OCI-LY3 (cell line): Measurements from ENCODE around the gene CYGB.
"Not testable (repeated sequence)": the region's sequence is repeated elsewhere in the genome, so short reads cannot be mapped to it uniquely, and the experiment has no call there.

Source experiments
- H2AFZ ChIP-seq: fragments of 200-600, 300-600 bp; shearing (Covaris generic); 2 replicates; pipeline ENCODE4 v1.6.0; 2014; ENCODE audit warnings: antibody characterized with exemption, low read depth, low read length
- H3K27ac ChIP-seq: fragments of 200-600, 300-600 bp; sonication (generic); 2 replicates; pipeline ENCODE4 v1.5.1; 2014; ENCODE audit warnings: mild to moderate bottlenecking, low read length, moderate library complexity, mixed read lengths
- H3K27me3 ChIP-seq: fragments of 200-600, 300-600 bp; sonication (generic); 2 replicates; pipeline ENCODE4 v1.6.1; 2014; ENCODE audit warnings: low read depth, low read length, mixed read lengths
- H3K36me3 ChIP-seq: fragments of 200-600, 300-600 bp; sonication (generic); replicated peaks from 2 replicates; pipeline ENCODE3; 2014; ENCODE audit warnings: low read depth, low read length, mixed read lengths
- H3K4me1 ChIP-seq: fragments of 300-600, 200-600 bp; sonication (generic); 2 replicates; pipeline ENCODE4 v1.6.1; 2014; ENCODE audit warnings: low read length, mixed read lengths
- H3K4me2 ChIP-seq: fragments of 200-600, 300-600 bp; sonication (generic); 2 replicates; pipeline ENCODE4 v1.6.1; 2014; ENCODE audit warnings: low read length, mixed read lengths
- H3K4me3 ChIP-seq: fragments of 300-600, 200-600 bp; sonication (generic); 2 replicates; pipeline ENCODE4 v1.5.1; 2014; ENCODE audit warnings: antibody characterized with exemption, mild to moderate bottlenecking, low read length, moderate library complexity
- H3K79me2 ChIP-seq: fragments of 300-600, 200-600 bp; shearing (Covaris generic); 2 replicates; pipeline ENCODE4 v1.6.1; 2014; ENCODE audit warnings: mild to moderate bottlenecking, low read length, mixed read lengths
- H3K9ac ChIP-seq: fragments of 300-600, 200-600 bp; shearing (Covaris generic); 2 replicates; pipeline ENCODE4 v1.6.0; 2014; ENCODE audit warnings: mild to moderate bottlenecking, low read length, moderate library complexity
- H3K9me3 ChIP-seq: fragments of 200-600, 300-600 bp; shearing (Covaris generic); 2 replicates; pipeline ENCODE4 v1.6.1; 2014; ENCODE audit warnings: low read length, mixed read lengths; ENCODE audit not compliant: insufficient read depth
- H4K20me1 ChIP-seq: fragments of 200-600, 300-600 bp; sonication (generic); 2 replicates; pipeline ENCODE4 v1.6.1; 2016; ENCODE audit warnings: low read length, mixed read lengths; ENCODE audit not compliant: insufficient read depth
- CTCF ChIP-seq: fragments of 200-600, 300-600 bp; sonication (generic); IDR thresholded peaks from 2 replicates; pipeline ENCODE4 v1.5.1; 2014; ENCODE audit warnings: antibody characterized with exemption, low read length, low read depth
- EZH2phosphoT487 ChIP-seq: fragments of 200-600 bp; shearing (Covaris generic); IDR thresholded peaks from 2 replicates; pipeline ENCODE4 v1.6.1; 2018; ENCODE audit warnings: antibody characterized with exemption, mixed run types, low read depth

Gene CYGB

GRCh38 chr17:76519048-76519966 lies 18.2 kb downstream of the CYGB start:
- H3K27ac ChIP-seq = no peak overlapping the region
- no peaks in the 10 kb centered on the region for H3K9me3 ChIP-seq
- H3K4me2 ChIP-seq = no peak overlapping the region
- H3K9ac ChIP-seq = no peak overlapping the region
- H2AFZ ChIP-seq = no peak overlapping the region
- no peak for TF ChIP-seq CTCF
- no peaks in the 10 kb centered on the region for H4K20me1 ChIP-seq
- H3K27me3 ChIP-seq = peaks cover 23% of the 10 kb centered on the region
- H3K4me3 ChIP-seq = no peak overlapping the region
- H3K36me3 ChIP-seq = no peaks in the 10 kb centered on the region
- no peaks in the 10 kb centered on the region for H3K79me2 ChIP-seq
- peaks cover 11% of the 10 kb centered on the region for H3K4me1 ChIP-seq

GRCh38 chr17:76517638-76518038 lies 19.9 kb downstream of the CYGB start:
- no peak for TF ChIP-seq EZH2phosphoT487
- H3K4me3 ChIP-seq = no peak overlapping the region
- H3K27ac ChIP-seq = no peak overlapping the region
- no peak overlapping the region for H3K4me2 ChIP-seq
- H3K9ac ChIP-seq = no peak overlapping the region
- peaks cover 23% of the 10 kb centered on the region for H3K27me3 ChIP-seq
- no peak overlapping the region for H2AFZ ChIP-seq
- H3K9me3 ChIP-seq = no peaks in the 10 kb centered on the region
- no peaks in the 10 kb centered on the region for H3K36me3 ChIP-seq
- peaks cover 8% of the 10 kb centered on the region for H3K4me1 ChIP-seq
- no peaks in the 10 kb centered on the region for H4K20me1 ChIP-seq
- no peaks in the 10 kb centered on the region for H3K79me2 ChIP-seq

GRCh38 chr17:76515274-76515949 lies 22.1 kb downstream of the CYGB start:
- no peak for TF ChIP-seq EZH2phosphoT487
- TF ChIP-seq CTCF = no peak
- H4K20me1 ChIP-seq = no peaks in the 10 kb centered on the region
- H3K27me3 ChIP-seq = peaks cover 12% of the 10 kb centered on the region
- peaks cover 11% of the 10 kb centered on the region for H3K4me1 ChIP-seq
- no peaks in the 10 kb centered on the region for H3K36me3 ChIP-seq
- H2AFZ ChIP-seq = peak overlapping the region; percentile 97
- peak overlapping the region; percentile 58 for H3K4me3 ChIP-seq
- no peaks in the 10 kb centered on the region for H3K9me3 ChIP-seq
- H3K27ac ChIP-seq = no peak overlapping the region
- H3K4me2 ChIP-seq = peak overlapping the region; percentile 72
- peak overlapping the region; percentile 20; the same call in 1 of the 2 replicates for H3K9ac ChIP-seq
- H3K79me2 ChIP-seq = no peaks in the 10 kb centered on the region

GRCh38 chr17:76514355-76514754 lies 23.2 kb downstream of the CYGB start:
- not testable (repeated sequence) for H3K4me2 ChIP-seq, H2AFZ ChIP-seq, H3K9ac ChIP-seq, H3K9me3 ChIP-seq, H3K36me3 ChIP-seq, H3K27ac ChIP-seq, H4K20me1 ChIP-seq, H3K4me3 ChIP-seq, H3K79me2 ChIP-seq, H3K27me3 ChIP-seq
- H3K4me1 ChIP-seq = peaks cover 11% of the 10 kb centered on the region

GRCh38 chr17:76513306-76513692 lies 24.2 kb downstream of the CYGB start:
- Histone ChIP-seq H3K79me2 (no peaks in the 10 kb centered on the region), H3K27me3 (peaks cover 3% of the 10 kb centered on the region; the same call in 1 of the 2 replicates), H3K9ac (no peak overlapping the region), H3K27ac (no peak overlapping the region), H2AFZ (no peak overlapping the region), H3K36me3 (no peaks in the 10 kb centered on the region), H4K20me1 (no peaks in the 10 kb centered on the region), H3K4me2 (no peak overlapping the region), H3K9me3 (no peaks in the 10 kb centered on the region), H3K4me3 (no peak overlapping the region), H3K4me1 (peaks cover 11% of the 10 kb centered on the region)
- TF ChIP-seq CTCF = no peak
- TF ChIP-seq EZH2phosphoT487 = no peak
